HG02943 (cell line): ENCODE results near the gene FILIP1.
"Not testable (repeated sequence)": the region's sequence is repeated elsewhere in the genome, so short reads cannot be mapped to it uniquely, and the experiment has no call there.

ENCODE experiments used
- ATAC-seq: cut with Tn5 transposase; IDR thresholded peaks from one replicate; pipeline ENCODE4 v1.9.1; 2021; ENCODE audit warnings: mild to moderate bottlenecking, low read depth, moderate library complexity; ENCODE audit not compliant: unreplicated experiment

FILIP1 gene

GRCh38 chr6:75458895-75459294 lies 34.7 kb downstream of the FILIP1 start:
- no peak for ATAC-seq

- no peak for ATAC-seq
Observed at GRCh38 chr6:75450903-75451302, 42.7 kb downstream of the FILIP1 start.

GRCh38 chr6:75449630-75450206 lies 43.9 kb downstream of the FILIP1 start:
- no peak for ATAC-seq

GRCh38 chr6:75446241-75446880 lies 47.2 kb downstream of the FILIP1 start:
- no peak for ATAC-seq

- no peak for ATAC-seq
Observed at GRCh38 chr6:75445738-75446137, 47.9 kb downstream of the FILIP1 start.

GRCh38 chr6:75444899-75445298 lies 48.7 kb downstream of the FILIP1 start:
- no peak for ATAC-seq

- ATAC-seq = not testable (repeated sequence)
Observed at GRCh38 chr6:75441883-75442282, 51.7 kb downstream of the FILIP1 start.

GRCh38 chr6:75441479-75441878 lies 52.1 kb downstream of the FILIP1 start:
- not testable (repeated sequence) for ATAC-seq

GRCh38 chr6:75438442-75439116 lies 55.0 kb downstream of the FILIP1 start:
- ATAC-seq = no peak

GRCh38 chr6:75438013-75438431 lies 55.6 kb downstream of the FILIP1 start:
- ATAC-seq = no peak

- no peak for ATAC-seq
Observed at GRCh38 chr6:75437421-75437891, 56.1 kb downstream of the FILIP1 start.

GRCh38 chr6:75436869-75437268 lies 56.7 kb downstream of the FILIP1 start:
- ATAC-seq = no peak

GRCh38 chr6:75432809-75433208 lies 60.8 kb downstream of the FILIP1 start:
- ATAC-seq = not testable (repeated sequence)

GRCh38 chr6:75431379-75431778 lies 62.2 kb downstream of the FILIP1 start:
- no peak for ATAC-seq

GRCh38 chr6:75430631-75431325 lies 62.8 kb downstream of the FILIP1 start:
- no peak for ATAC-seq

- no peak for ATAC-seq
Observed at GRCh38 chr6:75429061-75429703, 64.4 kb downstream of the FILIP1 start.

GRCh38 chr6:75428204-75428603 lies 65.4 kb downstream of the FILIP1 start:
- no peak for ATAC-seq

- ATAC-seq = no peak
Observed at GRCh38 chr6:75427329-75427728, 66.3 kb downstream of the FILIP1 start.

- no peak for ATAC-seq
Observed at GRCh38 chr6:75424618-75425548, 68.7 kb downstream of the FILIP1 start.

- no peak for ATAC-seq
Observed at GRCh38 chr6:75423386-75423785, 70.2 kb downstream of the FILIP1 start.
